ENCODE results near the gene ADGRL2.

Gene ADGRL2

DNA sequence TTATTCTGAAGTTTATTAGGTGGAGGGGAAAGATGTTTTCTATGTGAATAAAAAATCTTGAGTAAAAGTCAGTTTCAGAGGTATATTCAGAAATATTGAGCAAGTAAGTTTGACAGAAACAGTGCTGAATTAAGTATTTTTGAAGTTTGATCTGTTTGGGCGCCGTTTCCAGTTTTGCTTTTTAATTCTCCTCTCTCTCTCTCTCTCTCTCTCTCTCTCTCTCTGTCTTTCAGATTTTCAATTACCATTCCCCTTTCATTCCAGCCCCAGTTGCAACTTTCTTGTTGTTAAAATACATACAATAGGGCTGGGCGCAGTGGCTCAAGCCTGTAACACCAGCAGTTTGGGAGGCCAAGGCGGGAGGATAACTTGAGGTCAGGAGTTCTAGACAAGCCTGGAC lies 24.0 kb downstream of the ADGRL2 start:
- H3K9ac ChIP-seq (ENCODE audit: low read length), result no peak overlapping the region
- no peaks in the 10 kb centered on the region for H3K9me2 ChIP-seq (replicated peaks; ENCODE audit: insufficient read depth, low read length)
- H2AFZ ChIP-seq (ENCODE audit: low read length), result no peak overlapping the region
- TF ChIP-seq, protein P1, sequence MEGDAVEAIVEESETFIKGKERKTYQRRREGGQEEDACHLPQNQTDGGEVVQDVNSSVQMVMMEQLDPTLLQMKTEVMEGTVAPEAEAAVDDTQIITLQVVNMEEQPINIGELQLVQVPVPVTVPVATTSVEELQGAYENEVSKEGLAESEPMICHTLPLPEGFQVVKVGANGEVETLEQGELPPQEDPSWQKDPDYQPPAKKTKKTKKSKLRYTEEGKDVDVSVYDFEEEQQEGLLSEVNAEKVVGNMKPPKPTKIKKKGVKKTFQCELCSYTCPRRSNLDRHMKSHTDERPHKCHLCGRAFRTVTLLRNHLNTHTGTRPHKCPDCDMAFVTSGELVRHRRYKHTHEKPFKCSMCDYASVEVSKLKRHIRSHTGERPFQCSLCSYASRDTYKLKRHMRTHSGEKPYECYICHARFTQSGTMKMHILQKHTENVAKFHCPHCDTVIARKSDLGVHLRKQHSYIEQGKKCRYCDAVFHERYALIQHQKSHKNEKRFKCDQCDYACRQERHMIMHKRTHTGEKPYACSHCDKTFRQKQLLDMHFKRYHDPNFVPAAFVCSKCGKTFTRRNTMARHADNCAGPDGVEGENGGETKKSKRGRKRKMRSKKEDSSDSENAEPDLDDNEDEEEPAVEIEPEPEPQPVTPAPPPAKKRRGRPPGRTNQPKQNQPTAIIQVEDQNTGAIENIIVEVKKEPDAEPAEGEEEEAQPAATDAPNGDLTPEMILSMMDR (IDR thresholded peaks at IDR 0.05; ENCODE audit: low read length), result no peak
- TF ChIP-seq EZH2phosphoT487 (IDR thresholded peaks at IDR 0.05; ENCODE audit: low read length) (no peak), EZH2 (optimal IDR thresholded peaks at IDR 0.05; ENCODE audit: low read depth, low read length) (no peak)
- no peak for DNase-seq
- no peaks in the 10 kb centered on the region for H3K79me2 ChIP-seq (ENCODE audit: low read length)
- H4K20me1 ChIP-seq (ENCODE audit: insufficient read depth, low read length), result no peaks in the 10 kb centered on the region
- H3K27ac ChIP-seq (ENCODE audit: low read length), result no peak overlapping the region
- H3K4me2 ChIP-seq (ENCODE audit: low read depth, low read length), result no peak overlapping the region
- H3K9me3 ChIP-seq (replicated peaks; ENCODE audit: insufficient read depth, low read length), result no peaks in the 10 kb centered on the region
- no peaks in the 10 kb centered on the region for H3K4me1 ChIP-seq (ENCODE audit: low read length)
- no peaks in the 10 kb centered on the region for H3F3A ChIP-seq (ENCODE audit: insufficient read depth, low read length)
- H3K36me3 ChIP-seq (replicated peaks; ENCODE audit: insufficient read depth, low read length), result no peaks in the 10 kb centered on the region
- H3K4me3 ChIP-seq (ENCODE audit: low read length), result no peak overlapping the region
- no peaks in the 10 kb centered on the region for H3K27me3 ChIP-seq (replicated peaks; ENCODE audit: insufficient read depth, low read length)

DNA sequence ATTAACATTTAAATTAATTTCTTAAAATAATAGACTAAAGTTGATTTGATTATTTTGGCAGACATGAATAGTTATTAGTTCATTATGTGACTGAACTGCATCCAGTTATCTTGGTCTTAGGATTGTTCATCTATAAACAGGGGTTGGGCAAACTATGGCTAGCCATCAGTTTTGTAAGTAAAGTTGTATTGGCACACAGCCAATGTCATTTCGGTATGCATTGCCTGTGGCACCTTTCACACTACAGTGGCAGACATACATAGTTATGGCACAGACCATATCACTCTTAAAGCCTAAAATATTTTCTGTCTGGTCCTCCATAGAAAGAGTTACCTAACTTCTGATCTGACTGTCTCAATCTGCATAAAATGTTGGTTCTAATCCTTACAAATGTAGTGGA lies 27.2 kb downstream of the ADGRL2 start:
- H2AFZ ChIP-seq (ENCODE audit: low read length), result no peak overlapping the region
- no peaks in the 10 kb centered on the region for H3K4me1 ChIP-seq (ENCODE audit: low read length)
- H3K79me2 ChIP-seq (ENCODE audit: low read length), result no peaks in the 10 kb centered on the region
- H4K20me1 ChIP-seq (ENCODE audit: insufficient read depth, low read length), result no peaks in the 10 kb centered on the region
- DNase-seq, result no peak
- H3K4me3 ChIP-seq (ENCODE audit: low read length), result no peak overlapping the region
- H3K36me3 ChIP-seq (replicated peaks; ENCODE audit: insufficient read depth, low read length), result no peaks in the 10 kb centered on the region
- H3K27me3 ChIP-seq (replicated peaks; ENCODE audit: insufficient read depth, low read length), result no peaks in the 10 kb centered on the region
- H3K9me3 ChIP-seq (replicated peaks; ENCODE audit: insufficient read depth, low read length), result no peaks in the 10 kb centered on the region
- H3K9me2 ChIP-seq (replicated peaks; ENCODE audit: insufficient read depth, low read length), result no peaks in the 10 kb centered on the region
- H3K9ac ChIP-seq (ENCODE audit: low read length), result no peak overlapping the region
- no peak overlapping the region for H3K27ac ChIP-seq (ENCODE audit: low read length)
- no peak overlapping the region for H3K4me2 ChIP-seq (ENCODE audit: low read depth, low read length)
- TF ChIP-seq EZH2phosphoT487 (IDR thresholded peaks at IDR 0.05; ENCODE audit: low read length) (no peak), EZH2 (optimal IDR thresholded peaks at IDR 0.05; ENCODE audit: low read depth, low read length) (no peak)
- TF ChIP-seq, protein P1 (IDR thresholded peaks at IDR 0.05; ENCODE audit: low read length), result no peak
- H3F3A ChIP-seq (ENCODE audit: insufficient read depth, low read length), result no peaks in the 10 kb centered on the region

DNA sequence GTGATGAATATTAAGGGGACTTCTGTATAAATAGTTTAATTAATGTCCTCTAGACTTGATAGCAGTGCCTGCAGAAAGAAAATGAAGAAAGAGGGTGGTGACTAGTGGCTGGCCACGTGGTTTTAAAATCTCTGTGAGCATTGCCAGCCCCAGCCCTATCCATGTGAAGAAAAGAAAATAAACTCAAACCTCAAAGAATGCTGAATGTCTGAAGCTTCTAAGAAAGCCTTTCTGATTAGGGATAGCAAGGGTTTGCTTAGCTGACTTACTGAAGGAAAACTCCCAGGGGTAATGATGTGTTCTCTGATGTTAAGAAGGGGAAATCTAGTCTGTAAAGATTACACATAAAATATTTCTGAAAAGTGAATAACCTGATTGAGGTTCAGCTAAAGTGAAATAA lies 31.8 kb downstream of the ADGRL2 start:
- TF ChIP-seq EZH2phosphoT487 (IDR thresholded peaks at IDR 0.05; ENCODE audit: low read length) (no peak), EZH2 (optimal IDR thresholded peaks at IDR 0.05; ENCODE audit: low read depth, low read length) (no peak)
- TF ChIP-seq, protein P1 (IDR thresholded peaks at IDR 0.05; ENCODE audit: low read length), result no peak
- Histone ChIP-seq H3K79me2 (ENCODE audit: low read length) (no peaks in the 10 kb centered on the region), H3F3A (ENCODE audit: insufficient read depth, low read length) (no peaks in the 10 kb centered on the region), H3K9ac (ENCODE audit: low read length) (no peak overlapping the region), H3K27ac (ENCODE audit: low read length) (no peak overlapping the region), H3K9me3 (replicated peaks; ENCODE audit: insufficient read depth, low read length) (no peaks in the 10 kb centered on the region), H3K4me1 (ENCODE audit: low read length) (no peaks in the 10 kb centered on the region), H4K20me1 (ENCODE audit: insufficient read depth, low read length) (no peaks in the 10 kb centered on the region), H2AFZ (ENCODE audit: low read length) (no peak overlapping the region), H3K27me3 (replicated peaks; ENCODE audit: insufficient read depth, low read length) (no peaks in the 10 kb centered on the region), H3K4me3 (ENCODE audit: low read length) (no peak overlapping the region), H3K9me2 (replicated peaks; ENCODE audit: insufficient read depth, low read length) (no peaks in the 10 kb centered on the region), H3K4me2 (ENCODE audit: low read depth, low read length) (no peak overlapping the region), H3K36me3 (replicated peaks; ENCODE audit: insufficient read depth, low read length) (no peaks in the 10 kb centered on the region)
- no peak for DNase-seq

All from MM.1S (cell line).